Neuronal stem cell (in vitro differentiated cells): ENCODE measurements around the gene LRP1B.

Source experiments
- DNase-seq: peaks from one replicate; pipeline ENCODE4 v3.0.0-alpha.2; 2013; ENCODE audit warnings: low spot score
- H2AFZ ChIP-seq: one replicate; pipeline ENCODE4 v1.6.1; 2013; ENCODE audit warnings: mild to moderate bottlenecking, low read length, inconsistent platforms
- H2AK5ac ChIP-seq: 2 replicates; pipeline ENCODE4 v1.6.1; 2013; ENCODE audit warnings: low read depth, mild to moderate bottlenecking, inconsistent platforms, low read length, moderate library complexity, mixed read lengths
- H2BK120ac ChIP-seq: 2 replicates; pipeline ENCODE4 v1.6.1; 2013; ENCODE audit warnings: low read depth, mild to moderate bottlenecking, inconsistent platforms, low read length, moderate library complexity, mixed read lengths
- H2BK12ac ChIP-seq: one replicate; pipeline ENCODE4 v1.6.1; 2013; ENCODE audit warnings: low read length, inconsistent platforms
- H2BK15ac ChIP-seq: 2 replicates; pipeline ENCODE4 v1.6.1; 2013; ENCODE audit warnings: mild to moderate bottlenecking, low read length, inconsistent platforms, mixed read lengths
- H2BK5ac ChIP-seq: one replicate; pipeline ENCODE4 v1.6.1; 2013; ENCODE audit warnings: inconsistent platforms, mild to moderate bottlenecking, low read length, moderate library complexity
- H3K14ac ChIP-seq: one replicate; pipeline ENCODE4 v1.6.1; 2013; ENCODE audit warnings: low read length, inconsistent platforms
- H3K18ac ChIP-seq: 2 replicates; pipeline ENCODE4 v1.6.1; 2013; ENCODE audit warnings: low read length, inconsistent platforms
- H3K23ac ChIP-seq: 2 replicates; pipeline ENCODE4 v1.6.1; 2013; ENCODE audit warnings: low read depth, mild to moderate bottlenecking, mixed read lengths, low read length, inconsistent platforms; ENCODE audit not compliant: poor library complexity
- H3K27ac ChIP-seq: replicated peaks from 3 replicates; pipeline ENCODE4 v1.5.1; 2013; ENCODE audit warnings: low read length, inconsistent platforms
- H3K27me3 ChIP-seq, 3 experiments: 2 replicates each; pipeline ENCODE4 v1.6.1; 2013; ENCODE audit warnings: low read length in 3 of 3, mild to moderate bottlenecking in 2 of 3, inconsistent platforms in 1 of 3, low read depth in 1 of 3, mixed read lengths in 1 of 3, moderate library complexity in 1 of 3; ENCODE audit not compliant: control insufficient read depth in 3 of 3, insufficient read depth in 3 of 3
- H3K36me3 ChIP-seq, 2 donors: replicated peaks in 1 of 2; 2 replicates each; pipeline ENCODE4 v1.6.1; 2013; ENCODE audit warnings: low read length in 2 of 2; ENCODE audit not compliant: control insufficient read depth in 2 of 2, insufficient read depth in 2 of 2
- H3K4ac ChIP-seq: 2 replicates; pipeline ENCODE4 v1.6.1; 2013; ENCODE audit warnings: inconsistent platforms, mild to moderate bottlenecking, low read length, moderate library complexity
- H3K4me1 ChIP-seq, 2 donors: 1 replicate in 1 of 2; 2 replicates in 1 of 2; pipeline ENCODE4 v1.6.1; 2013; ENCODE audit warnings: low read length in 2 of 2, low read depth in 1 of 2; ENCODE audit not compliant: control insufficient read depth in 2 of 2, insufficient read depth in 1 of 2
- H3K4me2 ChIP-seq: one replicate; pipeline ENCODE4 v1.6.1; 2013; ENCODE audit warnings: mild to moderate bottlenecking, low read length, inconsistent platforms; ENCODE audit not compliant: insufficient read depth, poor library complexity, severe bottlenecking
- H3K4me3 ChIP-seq, 2 donors: 2 replicates each; pipeline ENCODE4 v1.5.1; 2013; ENCODE audit warnings: low read length in 2 of 2, mild to moderate bottlenecking in 2 of 2, inconsistent platforms in 1 of 2, moderate library complexity in 1 of 2
- H3K79me1 ChIP-seq: one replicate; pipeline ENCODE4 v1.6.1; 2013; ENCODE audit warnings: low read depth, mild to moderate bottlenecking, inconsistent platforms, low read length, moderate library complexity
- H3K9ac ChIP-seq: one replicate; pipeline ENCODE4 v1.6.1; 2013; ENCODE audit warnings: mild to moderate bottlenecking, low read depth, low read length, inconsistent platforms; ENCODE audit not compliant: poor library complexity
- H3K9me3 ChIP-seq, 2 donors: replicated peaks in 1 of 2; 2 replicates each; pipeline versions ENCODE3 to v1.6.1; 2013; ENCODE audit warnings: low read length in 2 of 2, mild to moderate bottlenecking in 2 of 2, inconsistent platforms in 1 of 2, low read depth in 1 of 2, mixed read lengths in 1 of 2, moderate library complexity in 1 of 2; ENCODE audit not compliant: control insufficient read depth in 2 of 2, insufficient read depth in 1 of 2
- H4K8ac ChIP-seq: one replicate; pipeline ENCODE4 v1.6.1; 2013; ENCODE audit warnings: low read depth, mild to moderate bottlenecking, inconsistent platforms, low read length, moderate library complexity
- H4K91ac ChIP-seq: one replicate; pipeline ENCODE4 v1.6.1; 2013; ENCODE audit warnings: low read length, low read depth, mild to moderate bottlenecking, inconsistent platforms; ENCODE audit not compliant: poor library complexity
- WGBS, 2 donors: extraction: QIAGEN DNeasy Blood & Tissue Kit; methylation state at CpG; one replicate each; pipeline ENCODE4 v1.1.7; 2013; ENCODE audit warnings: missing lambda C conversion rate in 2 of 2, mixed read lengths in 1 of 2; ENCODE audit not compliant: insufficient read length in 2 of 2, insufficient replicate concordance in 1 of 2; ENCODE audit errors: extremely low coverage in 2 of 2; 5-methylcytosine and 5-hydroxymethylcytosine counted together

The LRP1B gene

DNA sequence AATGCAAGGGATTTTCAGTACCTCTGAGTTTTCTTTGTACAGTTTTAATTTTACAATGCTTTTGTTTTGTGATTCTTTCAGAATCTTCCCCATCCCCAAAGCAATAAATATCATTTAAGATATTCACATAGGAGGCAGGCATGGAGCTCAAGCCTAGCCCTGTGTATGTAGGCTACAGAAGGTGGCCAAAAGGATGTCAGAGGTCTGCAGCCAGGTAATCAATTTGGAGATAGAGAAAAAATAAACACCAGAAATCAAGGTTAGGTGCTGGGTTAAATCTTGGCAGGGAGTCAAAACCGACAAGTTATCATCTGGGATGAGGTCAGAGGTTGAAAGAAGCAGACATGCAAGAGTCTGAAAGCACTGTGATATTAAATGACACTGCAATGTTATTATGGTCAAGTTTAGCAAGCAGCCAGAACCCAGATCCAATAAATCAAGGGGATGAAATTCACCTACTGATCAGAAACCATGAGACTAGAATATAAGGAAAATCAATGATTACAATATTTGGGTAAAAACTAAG lies 45.1 kb upstream of the LRP1B start:
- Histone ChIP-seq H2AFZ (no peak overlapping the region), H3K23ac (no peak overlapping the region), H3K27ac (no peak overlapping the region), H3K4me1 (peaks cover 0 to 4% of the 10 kb centered on the region in 2 donors), H3K36me3 (no peaks in the 10 kb centered on the region), H3K18ac (no peak overlapping the region), H2BK120ac (no peak overlapping the region), H3K27me3 (no peaks in the 10 kb centered on the region), H2BK15ac (no peak overlapping the region), H3K4ac (no peak overlapping the region), H3K9me3 (no peaks in the 10 kb centered on the region), H3K79me1 (no peaks in the 10 kb centered on the region), H3K4me2 (no peak overlapping the region), H2BK12ac (no peak overlapping the region), H4K91ac (no peak overlapping the region), H4K8ac (no peak overlapping the region), H3K4me3 (no peak overlapping the region), H2AK5ac (no peak overlapping the region), H3K14ac (no peak overlapping the region), H3K9ac (no peak overlapping the region), H2BK5ac (no peak overlapping the region)
- no CpG with 5 or more reads among the region's 1 CpG for WGBS, 2 donors
- DNase-seq: no peak

DNA sequence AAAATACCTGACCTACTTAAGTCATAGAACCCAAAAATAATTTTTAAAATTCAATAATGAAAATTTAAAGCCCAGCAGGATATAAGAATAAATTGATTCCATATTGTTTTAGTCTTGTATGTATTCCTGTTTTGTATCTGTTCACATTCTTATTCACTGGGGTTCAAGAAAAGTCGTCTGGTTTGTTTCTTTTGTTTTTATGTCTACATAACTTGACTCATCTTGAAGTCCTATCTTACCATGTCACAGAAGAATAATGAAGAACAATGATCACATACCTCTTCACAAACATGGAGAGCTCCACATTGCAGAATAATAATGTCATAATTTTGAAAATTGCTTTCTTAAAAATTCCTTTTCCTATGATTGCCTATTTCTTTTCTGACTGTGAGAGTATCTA lies 43.4 kb upstream of the LRP1B start:
- peaks cover 0 to 4% of the 10 kb centered on the region in 2 donors for H3K4me1 ChIP-seq
- no peak overlapping the region for H2AK5ac ChIP-seq
- no peaks in the 10 kb centered on the region for H3K27me3 ChIP-seq
- no peak overlapping the region for H2AFZ ChIP-seq
- H3K79me1 ChIP-seq: no peaks in the 10 kb centered on the region
- no peak overlapping the region for H2BK15ac ChIP-seq
- no peak overlapping the region for H3K4me3 ChIP-seq
- H3K23ac ChIP-seq: no peak overlapping the region
- H3K4me2 ChIP-seq: no peak overlapping the region
- H2BK120ac ChIP-seq: no peak overlapping the region
- no peaks in the 10 kb centered on the region for H3K9me3 ChIP-seq
- no peak overlapping the region for H3K4ac ChIP-seq
- DNase-seq: no peak
- H2BK5ac ChIP-seq: no peak overlapping the region
- H3K9ac ChIP-seq: no peak overlapping the region
- no peak overlapping the region for H2BK12ac ChIP-seq
- no peak overlapping the region for H3K18ac ChIP-seq
- H3K27ac ChIP-seq: no peak overlapping the region
- H4K91ac ChIP-seq: no peak overlapping the region
- H3K14ac ChIP-seq: no peak overlapping the region
- H4K8ac ChIP-seq: no peak overlapping the region
- no CpG with 5 or more reads among the region's 1 CpG for WGBS, 2 donors
- no peaks in the 10 kb centered on the region for H3K36me3 ChIP-seq

DNA sequence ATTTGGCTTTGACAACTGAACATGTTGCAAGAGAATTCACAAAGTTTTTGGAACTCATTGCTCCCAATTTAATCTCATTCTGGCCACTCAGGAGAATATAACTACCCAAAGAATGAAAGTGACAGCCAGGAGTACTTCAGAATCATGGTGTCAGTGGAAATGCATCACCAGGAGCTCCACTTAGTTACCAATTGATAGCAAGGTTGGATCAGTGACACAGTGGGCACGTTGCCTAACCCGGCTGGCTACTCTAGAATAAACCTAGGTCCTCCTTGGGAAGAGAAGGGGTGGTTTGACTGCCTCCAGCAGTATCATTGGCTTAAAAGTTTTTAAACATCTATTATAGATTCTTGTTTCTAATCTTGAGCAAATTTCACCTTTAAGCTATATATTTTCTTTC lies 40.0 kb upstream of the LRP1B start:
- no peak for DNase-seq

DNA sequence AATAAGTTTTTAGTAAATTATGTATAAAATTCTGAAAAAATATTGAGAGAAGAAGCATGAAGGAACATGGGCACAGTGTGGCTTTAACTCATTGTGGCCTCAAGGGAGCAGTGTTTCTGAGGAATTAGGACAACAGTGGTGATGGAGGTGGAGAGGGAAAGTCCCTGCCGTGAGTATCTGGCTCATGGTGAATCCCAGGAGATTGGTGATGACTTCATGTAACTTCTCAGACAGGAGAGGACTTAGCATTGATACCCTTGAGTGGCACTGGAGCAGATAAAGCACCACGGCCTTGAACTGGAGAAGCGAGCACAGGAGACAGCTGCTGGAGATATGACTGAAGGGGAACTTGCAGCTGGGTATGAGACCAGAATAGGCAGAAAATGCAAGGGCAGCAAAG lies 35.0 kb upstream of the LRP1B start:
- Histone ChIP-seq H3K4me3 (no peak overlapping the region), H3K18ac (no peak overlapping the region), H4K8ac (no peak overlapping the region), H4K91ac (no peak overlapping the region), H3K23ac (no peak overlapping the region), H3K27ac (no peak overlapping the region), H3K4me1 (no peaks in the 10 kb centered on the region), H2AFZ (peak overlapping the region; percentile 59), H2AK5ac (no peak overlapping the region), H2BK15ac (no peak overlapping the region), H3K9ac (no peak overlapping the region), H3K36me3 (no peaks in the 10 kb centered on the region), H2BK120ac (no peak overlapping the region), H3K4me2 (no peak overlapping the region), H3K4ac (no peak overlapping the region), H2BK12ac (no peak overlapping the region), H3K79me1 (no peaks in the 10 kb centered on the region), H2BK5ac (no peak overlapping the region), H3K14ac (no peak overlapping the region), H3K9me3 (no peaks in the 10 kb centered on the region), H3K27me3 (no peaks in the 10 kb centered on the region)
- WGBS, 2 donors: no CpG with 5 or more reads among the region's 3 CpGs
- peak; percentile 12 for DNase-seq

More for the DNA sequence above, 40.0 kb upstream of the LRP1B start:
- Histone ChIP-seq H2BK12ac (no peak overlapping the region), H3K36me3 (no peaks in the 10 kb centered on the region), H3K9ac (no peak overlapping the region), H3K27me3 (no peaks in the 10 kb centered on the region), H4K91ac (no peak overlapping the region), H3K4me3 (no peak overlapping the region), H3K4me1 (no peaks in the 10 kb centered on the region), H4K8ac (no peak overlapping the region), H3K4ac (no peak overlapping the region), H2BK5ac (no peak overlapping the region), H3K23ac (no peak overlapping the region), H2AFZ (no peak overlapping the region), H3K4me2 (no peak overlapping the region), H3K27ac (no peak overlapping the region), H3K18ac (no peak overlapping the region), H3K79me1 (no peaks in the 10 kb centered on the region), H3K9me3 (no peaks in the 10 kb centered on the region), H2BK15ac (no peak overlapping the region), H3K14ac (no peak overlapping the region), H2BK120ac (no peak overlapping the region), H2AK5ac (no peak overlapping the region)
- WGBS, 2 donors: no CpG with 5 or more reads among the region's 2 CpGs
